Mononuclear cell (primary cell): ENCODE results near the gene PDE4A. TPM values are rescaled to one million over a fixed set of nuclear protein-coding genes. Genes with fewer than 3 reads are reported as not detected.
A peak's percentile ranks its signal among the peaks of the same experiment; 100 is the strongest.

Experiments used
- H3K27me3 ChIP-seq: 2 replicates; pipeline ENCODE4 v1.6.0; 2011; ENCODE audit warnings: low read length, control low read depth; ENCODE audit not compliant: insufficient read depth
- H3K4me1 ChIP-seq: 2 replicates; pipeline ENCODE4 v1.5.1; 2011; ENCODE audit warnings: mild to moderate bottlenecking, low read length, control low read depth; ENCODE audit not compliant: insufficient read depth
- H3K4me3 ChIP-seq: 2 replicates; pipeline ENCODE4 v1.5.1; 2011; ENCODE audit warnings: mild to moderate bottlenecking, low read length, moderate library complexity
- H3K9me3 ChIP-seq: 2 replicates; pipeline ENCODE4 v1.5.1; 2011; ENCODE audit warnings: low read depth, mild to moderate bottlenecking, control low read depth, low read length
- total RNA-seq: library from RNA; depleted of rRNA; stranded (reverse); fragments of >200 nt; gene quantifications from one replicate; pipeline ENCODE4 v1.2.3, GENCODE V29; 2012

Gene PDE4A
- total RNA-seq, 1 donor: 7.2 TPM

- peak overlapping the region; percentile 50 for H3K4me3 ChIP-seq
- peaks cover 59% of the 10 kb centered on the region for H3K4me1 ChIP-seq
- no peaks in the 10 kb centered on the region for H3K9me3 ChIP-seq
- peaks cover 69% of the 10 kb centered on the region for H3K27me3 ChIP-seq
These were observed 97.6 kb downstream of the PDE4A start for GRCh38 chr19:10517760-10518443.

GRCh38 chr19:10518444-10519361 is 98.4 kb downstream of the PDE4A start:
- peaks cover 61% of the 10 kb centered on the region for H3K27me3 ChIP-seq
- H3K9me3 ChIP-seq: no peaks in the 10 kb centered on the region
- H3K4me1 ChIP-seq: peaks cover 55% of the 10 kb centered on the region
- H3K4me3 ChIP-seq: peak overlapping the region; percentile 50

Other genes starting within 250 kb of the PDE4A start
- gene DNMT1, start 225.6 kb upstream of the PDE4A start, total RNA-seq: 53.0 TPM
- 5.6 TPM for gene S1PR2, start 189.2 kb upstream of the PDE4A start, total RNA-seq
- 14.9 TPM for gene MRPL4, start 168.3 kb upstream of the PDE4A start, total RNA-seq
- 170 TPM for gene ICAM1, start 149.4 kb upstream of the PDE4A start, total RNA-seq
- gene ICAM4, start 133.6 kb upstream of the PDE4A start, total RNA-seq: 7.9 TPM
- 0.42 TPM for gene ICAM5, start 130.6 kb upstream of the PDE4A start, total RNA-seq
- 1.6 TPM for gene ZGLP1, start 110.7 kb upstream of the PDE4A start, total RNA-seq
- 1.5 TPM for gene FDX2, start 104.5 kb upstream of the PDE4A start, total RNA-seq
- gene RAVER1, start 87.0 kb upstream of the PDE4A start, total RNA-seq: 9.6 TPM
- gene ICAM3, start 80.9 kb upstream of the PDE4A start, total RNA-seq: 151 TPM
- gene TYK2, start 40.0 kb upstream of the PDE4A start, total RNA-seq: 93.2 TPM
- 114 TPM for gene CDC37, start 17.0 kb upstream of the PDE4A start, total RNA-seq
- 10.4 TPM for gene KEAP1, start 82.8 kb downstream of the PDE4A start, total RNA-seq
- 36.9 TPM for gene S1PR5, start 96.9 kb downstream of the PDE4A start, total RNA-seq
- gene ATG4D, start 123.4 kb downstream of the PDE4A start, total RNA-seq: 30.7 TPM
- 6.7 TPM for gene KRI1, start 145.5 kb downstream of the PDE4A start, total RNA-seq
- 84.0 TPM for gene CDKN2D, start 148.4 kb downstream of the PDE4A start, total RNA-seq
- gene AP1M2, start 166.8 kb downstream of the PDE4A start, total RNA-seq: 0.63 TPM
- gene SLC44A2, start 205.0 kb downstream of the PDE4A start, total RNA-seq: 57.1 TPM
- 212 TPM for gene ILF3, start 233.8 kb downstream of the PDE4A start, total RNA-seq